NCI-H748 treated with DMSO at 0.1 percent for 48 hours (cell line): Measurements from ENCODE around the gene S100A13.

ENCODE experiments used
- DNase-seq: peaks from one replicate; lab custom pipeline; 2025; lab: John Stamatoyannopoulos, UW

Gene S100A13

GRCh38 chr1:153626477-153626903 lies 815 bp downstream of the S100A13 start:
- no peak for DNase-seq

- no peak for DNase-seq
These were observed 2.2 kb downstream of the S100A13 start for GRCh38 chr1:153624965-153625611.

DNA sequence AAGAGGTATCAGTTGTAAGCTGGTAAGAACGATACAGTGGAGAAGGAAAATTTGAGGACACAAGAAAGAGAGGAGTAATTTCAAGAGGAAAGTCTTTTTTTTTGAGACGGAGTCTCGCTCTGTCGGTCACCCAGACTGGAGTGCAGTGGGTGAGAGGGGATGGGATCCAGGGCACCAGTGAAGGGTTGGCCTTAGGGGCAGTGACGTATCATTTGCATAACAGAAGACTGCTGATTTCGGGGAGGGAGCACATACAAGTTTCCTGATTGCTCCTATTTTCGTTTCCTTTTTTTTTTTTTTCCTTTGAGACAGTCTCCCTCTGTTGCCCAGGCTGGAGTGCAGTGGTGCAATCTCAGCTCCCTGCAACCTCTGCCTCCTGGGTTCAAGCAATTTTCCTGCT lies 4.2 kb downstream of the S100A13 start:
- no peak for DNase-seq

GRCh38 chr1:153619171-153619570 lies 8.1 kb downstream of the S100A13 start:
- no peak for DNase-seq

DNA sequence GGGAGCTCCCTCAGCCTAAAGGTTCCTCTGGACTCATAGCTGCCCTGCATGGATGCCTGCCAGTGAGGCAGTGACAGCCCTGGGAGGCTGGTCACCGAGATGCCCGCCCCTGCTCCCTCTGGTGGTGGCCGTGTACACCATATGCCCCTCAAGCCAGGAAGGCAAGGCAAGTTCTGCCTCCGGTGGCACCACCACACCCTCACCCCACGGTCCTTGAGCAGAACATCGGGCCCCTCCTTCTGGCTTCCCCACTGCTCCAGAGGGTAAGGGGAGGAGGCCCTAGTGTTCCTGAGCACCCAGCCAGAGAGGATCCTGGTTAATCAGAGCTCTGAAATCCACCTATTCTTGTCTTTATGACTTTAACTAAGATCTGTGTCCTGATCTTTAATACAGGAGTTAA lies 9.6 kb downstream of the S100A13 start:
- peak; percentile 39 for DNase-seq

DNA sequence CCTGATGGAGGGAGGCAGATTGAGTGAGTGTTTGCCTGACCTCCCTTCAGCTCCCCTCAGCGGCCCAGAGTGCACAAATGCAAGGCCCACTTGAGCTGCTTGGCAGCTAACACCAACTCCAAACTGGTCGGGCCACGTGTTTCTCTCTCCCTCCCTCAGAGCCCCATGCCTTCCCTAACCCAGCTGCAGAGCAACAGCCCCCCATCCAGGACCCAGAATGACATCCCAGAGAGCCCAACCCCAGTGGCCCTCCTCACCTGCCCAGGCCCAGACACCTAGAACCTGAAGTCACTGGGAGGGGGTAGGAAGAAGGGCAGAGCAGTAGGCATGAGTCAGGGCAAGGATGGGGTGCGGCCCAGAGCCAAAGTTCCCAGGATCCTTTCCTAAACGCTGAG lies 10.4 kb downstream of the S100A13 start:
- no peak for DNase-seq

GRCh38 chr1:153616144-153616916 lies 11.0 kb downstream of the S100A13 start, which contains the start of gene S100A14:
Gene S100A14, minus strand, starts transcription at chr1:153616325. Its CDS starts 467 bp downstream, at chr1:153615858.
- no peak for DNase-seq

DNA sequence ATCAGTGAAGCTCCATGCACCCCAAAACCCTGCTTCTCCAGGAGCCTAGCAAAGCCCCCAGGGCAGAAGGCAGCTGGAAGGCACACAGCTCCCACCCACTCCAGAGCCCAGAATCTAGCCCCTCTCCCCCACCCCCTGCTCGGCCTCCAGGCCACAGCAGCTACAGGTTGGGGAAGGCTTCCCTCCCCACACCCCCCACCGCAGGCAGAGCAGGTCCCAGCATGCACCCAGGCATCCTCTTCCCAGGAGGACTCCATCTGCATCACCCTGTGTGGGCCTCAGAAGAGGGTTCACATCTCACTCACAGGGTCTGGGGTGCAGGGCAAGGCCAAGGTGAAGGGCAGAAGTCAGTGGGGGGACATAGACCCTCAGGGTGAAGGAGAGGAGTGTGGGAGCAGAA lies 11.9 kb downstream of the S100A13 start:
- no peak for DNase-seq

DNA sequence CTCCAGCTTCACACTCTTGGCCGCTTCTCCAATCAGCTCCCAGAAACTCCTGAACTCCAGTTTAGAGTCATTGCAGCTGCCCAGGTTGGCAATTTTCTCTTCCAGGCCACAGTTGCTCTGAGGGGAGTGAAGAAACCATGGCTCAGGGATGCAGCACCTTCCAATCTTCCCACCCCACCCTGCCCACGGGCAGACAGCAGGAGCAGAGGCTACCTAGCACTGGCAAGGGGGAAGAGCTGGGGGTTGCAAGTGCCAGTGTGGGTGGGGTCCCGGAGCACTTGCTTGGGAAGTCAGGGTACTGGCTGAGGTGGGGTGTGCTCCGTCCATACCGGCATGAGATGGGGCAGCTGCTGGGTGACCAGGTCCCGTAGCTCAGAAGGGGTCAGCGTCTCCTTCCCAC lies 12.4 kb downstream of the S100A13 start:
- no peak for DNase-seq

DNA sequence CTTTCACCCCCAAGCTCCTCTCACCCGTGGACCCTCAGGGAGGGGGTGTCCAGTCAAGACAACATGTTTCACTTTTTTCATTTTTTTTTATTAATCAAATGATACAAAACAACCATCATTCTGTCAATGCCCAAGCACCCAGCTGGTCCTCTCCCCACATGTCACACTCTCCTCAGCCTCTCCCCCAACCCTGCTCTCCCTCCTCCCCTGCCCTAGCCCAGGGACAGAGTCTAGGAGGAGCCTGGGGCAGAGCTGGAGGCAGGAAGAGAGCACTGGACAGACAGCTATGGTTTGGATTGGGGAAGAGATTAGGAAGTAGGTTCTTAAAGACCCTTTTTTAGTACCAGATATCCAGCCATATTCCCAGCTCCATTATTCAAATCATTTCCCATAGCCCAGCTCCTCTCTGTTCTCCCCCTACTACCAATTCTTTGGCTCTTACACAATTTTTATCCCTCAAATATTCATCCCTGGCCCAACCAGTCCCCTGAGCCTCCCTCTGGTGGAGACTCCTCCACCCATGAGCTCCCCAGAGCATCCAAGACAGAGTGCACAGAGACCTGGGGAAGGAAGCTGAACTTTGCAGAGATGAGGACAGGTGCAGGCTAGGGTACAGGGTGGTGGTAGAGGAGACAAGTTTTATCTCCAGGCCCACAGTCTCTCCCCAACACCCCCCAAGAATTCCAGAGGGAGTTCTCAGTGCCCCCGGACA lies 13.0 kb downstream of the S100A13 start:
- no peak for DNase-seq

GRCh38 chr1:153613406-153613805 lies 13.9 kb downstream of the S100A13 start:
- no peak for DNase-seq

DNA sequence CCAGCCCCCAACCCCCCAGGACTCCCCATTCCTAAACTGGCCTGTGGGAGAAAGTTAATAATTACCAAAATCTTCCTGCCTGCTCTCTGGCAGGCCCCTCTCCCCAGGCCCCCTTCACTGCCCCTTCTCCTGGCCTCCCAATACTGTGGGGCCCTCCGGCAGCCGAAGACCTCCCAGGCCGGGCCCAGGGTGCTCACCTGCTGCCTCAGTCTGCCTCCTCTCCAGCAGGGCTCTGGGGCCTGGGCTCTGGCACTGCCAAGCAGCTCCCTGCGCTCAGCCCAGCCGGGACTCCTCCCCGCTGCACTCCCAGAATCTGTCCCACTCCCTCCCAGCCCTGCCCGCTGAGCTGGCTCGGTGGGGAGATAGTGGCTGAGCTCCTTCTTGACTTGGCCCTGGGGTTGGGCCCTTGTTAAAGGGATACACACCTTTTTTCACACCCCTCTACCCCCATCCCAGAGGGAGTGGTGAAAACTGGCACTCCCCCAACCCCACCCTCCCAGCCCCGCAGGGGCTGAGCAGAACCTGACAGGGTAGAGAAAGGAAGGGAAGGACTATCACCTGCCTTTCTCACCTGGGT lies 14.5 kb downstream of the S100A13 start, which contains the start of gene S100A16:
Gene S100A16 (minus strand): TSS at position 383 of the 577 bp plus-strand sequence. CDS start 4,986 bp downstream, outside the sequence.
- no peak for DNase-seq

GRCh38 chr1:153612111-153612754 lies 15.1 kb downstream of the S100A13 start:
- DNase-seq, result no peak

DNA sequence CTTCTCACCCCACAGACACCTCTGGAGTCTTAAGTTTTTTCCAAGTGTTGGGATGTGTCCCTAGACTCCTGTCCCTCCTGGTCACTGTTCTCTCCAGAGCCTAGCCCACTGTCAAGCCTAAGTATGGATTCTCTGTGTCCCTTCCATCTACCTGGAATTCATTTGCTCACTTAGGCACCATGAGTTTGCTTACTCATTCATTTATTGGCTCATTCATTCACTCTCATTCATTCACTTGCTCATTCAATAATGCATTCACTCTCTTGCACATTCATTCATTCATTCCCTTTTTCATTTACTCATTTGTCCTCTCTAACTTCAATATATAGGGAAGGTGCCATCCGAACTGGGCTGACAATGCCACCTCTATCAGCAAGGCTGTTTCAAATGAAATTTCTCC lies 15.9 kb downstream of the S100A13 start:
- DNase-seq, result no peak

DNA sequence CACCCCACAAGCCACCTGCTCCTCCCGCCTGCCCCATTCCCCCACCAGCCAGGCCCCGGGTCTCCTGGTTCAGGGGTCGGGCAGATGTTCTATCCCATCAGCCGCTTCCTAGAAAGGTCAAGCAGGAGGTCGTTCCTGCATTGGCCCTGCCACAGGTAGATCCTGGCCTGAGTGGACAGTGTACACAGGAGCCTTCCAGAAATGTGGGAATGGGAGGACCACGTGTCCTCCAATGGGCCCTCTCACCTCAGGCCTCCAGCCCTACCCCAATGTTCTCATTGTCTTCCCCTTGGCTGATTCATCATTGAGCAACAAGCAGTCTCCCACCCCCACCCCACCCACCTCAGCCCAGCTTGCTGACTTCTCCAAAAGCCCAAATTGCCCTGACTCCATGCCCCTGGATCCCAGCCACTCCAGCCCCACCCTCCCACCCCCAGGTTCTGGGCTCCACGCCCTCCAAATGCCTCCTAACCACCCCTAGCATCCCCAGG lies 16.4 kb downstream of the S100A13 start:
- DNase-seq, result no peak

GRCh38 chr1:153610334-153610733 lies 17.0 kb downstream of the S100A13 start:
- no peak for DNase-seq

- DNase-seq, result no peak
These were observed 17.8 kb downstream of the S100A13 start for GRCh38 chr1:153609585-153609907.

DNA sequence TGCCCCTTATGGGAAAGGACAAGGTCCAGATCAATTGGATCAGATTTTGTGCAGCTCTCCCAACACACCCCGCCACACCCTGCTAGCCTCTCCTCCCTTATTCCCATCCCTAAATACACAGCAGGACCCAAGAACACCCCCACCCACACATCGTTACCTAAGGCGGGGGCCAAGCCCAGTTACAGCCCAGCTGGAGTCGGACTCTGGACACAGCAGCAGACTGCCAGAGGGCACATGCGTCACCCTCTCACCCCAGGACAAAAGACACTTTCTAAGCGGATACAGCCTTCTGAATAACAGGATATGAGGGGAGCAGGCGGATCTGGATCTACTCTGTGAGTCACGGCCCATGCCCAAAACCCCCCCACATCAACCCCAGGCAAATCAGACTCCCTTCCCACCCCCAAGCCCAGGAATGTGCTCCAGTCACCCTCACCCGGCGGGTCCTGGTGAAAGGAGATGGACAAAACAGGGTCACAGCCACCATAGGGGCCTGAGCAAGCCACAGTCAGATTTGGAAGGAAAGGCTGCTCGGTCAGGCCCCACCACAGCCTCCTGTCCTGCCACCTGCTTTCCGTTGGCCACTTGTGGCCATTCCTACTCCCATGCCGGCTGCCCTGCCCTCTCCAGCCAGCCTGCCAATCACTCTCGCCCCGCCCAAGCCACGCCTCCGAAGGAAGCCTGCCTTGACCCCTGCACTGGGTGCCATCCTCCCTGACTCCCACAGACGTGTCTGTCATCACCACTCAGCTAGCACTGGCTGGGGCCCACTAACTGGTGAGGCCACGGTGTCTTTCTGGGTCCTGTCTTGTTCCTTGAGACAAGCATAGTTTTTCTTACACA lies 18.3 kb downstream of the S100A13 start:
- no peak for DNase-seq

DNA sequence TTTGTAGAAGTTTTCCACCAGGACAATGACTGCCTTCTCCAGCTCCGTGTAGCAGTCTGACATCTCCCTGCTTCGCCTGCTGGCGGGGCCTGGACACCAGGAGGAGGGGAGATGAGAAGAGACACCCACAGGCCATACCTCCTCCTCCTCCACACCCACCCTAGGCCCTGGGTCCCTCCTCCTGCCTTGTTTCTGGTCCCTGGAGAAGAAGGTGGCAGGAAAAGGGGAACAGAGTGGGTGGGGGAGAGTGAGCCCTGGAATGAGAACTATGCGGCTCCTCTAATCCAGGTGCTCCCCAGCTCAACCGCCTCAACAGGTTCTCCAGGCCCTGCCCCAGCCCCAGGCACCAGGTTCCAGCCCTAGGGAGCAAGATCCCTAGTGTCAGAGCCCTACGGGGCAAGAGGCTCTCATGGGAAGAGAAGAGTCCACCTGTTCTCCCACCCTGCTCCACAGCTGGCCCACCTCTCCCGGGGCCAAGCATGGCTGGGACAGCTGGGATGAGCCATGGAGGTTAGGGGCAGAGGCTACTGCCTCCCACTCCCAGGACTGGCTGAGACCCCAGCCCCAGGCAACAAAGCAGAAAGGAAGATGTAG lies 19.1 kb downstream of the S100A13 start:
- no peak for DNase-seq

GRCh38 chr1:153607381-153607780 lies 19.9 kb downstream of the S100A13 start:
- DNase-seq, result no peak

GRCh38 chr1:153606194-153606593 lies 21.1 kb downstream of the S100A13 start:
- no peak for DNase-seq
